Gastroesophageal sphincter (tissue), 3 donors: ENCODE results near the gene SCN8A.

Source experiments
- CTCF ChIP-seq, 4 experiments: fragments of 200-600 bp in 2 of 4; fragments of 450-650 bp in 2 of 4; sonication (generic) in 1 of 4; IDR thresholded peaks; one replicate each; pipeline ENCODE4 v1.5.1; 2017 to 2019; ENCODE audit warnings: antibody characterized with exemption in 4 of 4, mild to moderate bottlenecking in 2 of 4, moderate library complexity in 2 of 4
- EP300 ChIP-seq: sonication (generic); formaldehyde crosslinking; IDR thresholded peaks from one replicate; pipeline ENCODE4 v1.6.1; 2017; ENCODE audit warnings: antibody characterized with exemption, mild to moderate bottlenecking
- POLR2A ChIP-seq, 2 donors: fragments of 450-650 bp; IDR thresholded peaks; one replicate each; pipeline ENCODE4 v1.6.1; 2017; ENCODE audit warnings: antibody characterized with exemption in 2 of 2, mild to moderate bottlenecking in 2 of 2, moderate library complexity in 1 of 2
- POLR2AphosphoS5 ChIP-seq: sonication (generic); formaldehyde crosslinking; IDR thresholded peaks from one replicate; pipeline ENCODE4 v1.6.1; 2017; ENCODE audit warnings: antibody characterized with exemption

GRCh38 chr12:51811203-51812202, 220.5 kb downstream of the SCN8A start:
- TF ChIP-seq CTCF (IDR thresholded peaks at IDR 0.05) = no peak
- TF ChIP-seq POLR2AphosphoS5 = no peak
- TF ChIP-seq POLR2A (IDR thresholded peaks at IDR 0.05) = no peak
- no peak for TF ChIP-seq EP300
